ENCODE results near the gene ANKRD26.
"Not testable (repeated sequence)": the region's sequence is repeated elsewhere in the genome, so short reads cannot be mapped to it uniquely, and the experiment has no call there.

The ANKRD26 gene

DNA sequence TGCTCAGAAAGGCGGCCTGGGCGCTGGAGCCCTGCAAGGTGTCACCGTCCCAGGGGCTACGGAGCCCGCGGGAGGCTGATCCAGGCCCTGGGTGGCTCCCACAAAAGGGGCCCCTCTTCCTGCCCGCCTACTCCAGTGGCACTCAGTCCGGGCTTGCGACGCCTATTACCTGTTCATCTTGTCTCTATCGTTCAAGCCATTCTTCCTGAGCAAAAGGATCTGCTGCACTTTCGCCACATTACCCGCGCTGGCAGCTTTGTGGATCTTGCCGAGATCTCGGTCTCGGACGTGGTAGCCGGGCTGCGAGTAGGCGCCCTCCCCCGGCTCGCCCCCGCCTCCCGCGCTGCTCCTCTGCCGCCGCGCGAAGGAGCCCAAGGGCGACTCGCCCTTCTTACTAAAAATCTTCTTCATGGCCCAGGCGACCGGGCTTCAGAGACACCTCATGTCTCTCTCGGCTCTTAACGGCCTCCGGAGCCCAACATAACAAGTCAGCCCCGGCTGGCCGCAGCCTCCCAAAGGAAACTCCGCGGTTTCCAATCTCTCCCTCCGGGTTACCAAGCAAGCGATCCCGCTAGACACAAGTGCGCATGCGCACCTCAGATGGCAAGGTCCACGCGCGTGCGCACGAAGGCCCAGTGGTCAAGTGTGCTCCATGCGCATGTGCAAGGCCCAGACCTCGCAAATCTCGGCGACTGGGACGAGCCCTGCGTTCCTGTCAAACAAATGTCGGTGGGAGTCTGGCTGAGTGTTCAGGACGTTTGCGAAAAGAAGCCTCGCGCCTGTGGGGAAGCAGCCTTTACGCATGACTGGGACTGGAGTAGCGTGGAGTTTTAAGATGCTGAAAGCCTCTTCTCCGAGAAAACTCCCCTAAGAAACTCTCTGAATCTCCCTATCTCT, at the start of gene ANKRD26:
Gene ANKRD26, minus strand, starts transcription at position 579 of the 897 bp plus-strand sequence. Its CDS starts 168 bp downstream, at position 411.
- DNase-seq, result peak; percentile 94

GRCh38 chr10:27147701-27148100, 47.4 kb upstream of the ANKRD26 start:
- DNase-seq, result no peak

DNA sequence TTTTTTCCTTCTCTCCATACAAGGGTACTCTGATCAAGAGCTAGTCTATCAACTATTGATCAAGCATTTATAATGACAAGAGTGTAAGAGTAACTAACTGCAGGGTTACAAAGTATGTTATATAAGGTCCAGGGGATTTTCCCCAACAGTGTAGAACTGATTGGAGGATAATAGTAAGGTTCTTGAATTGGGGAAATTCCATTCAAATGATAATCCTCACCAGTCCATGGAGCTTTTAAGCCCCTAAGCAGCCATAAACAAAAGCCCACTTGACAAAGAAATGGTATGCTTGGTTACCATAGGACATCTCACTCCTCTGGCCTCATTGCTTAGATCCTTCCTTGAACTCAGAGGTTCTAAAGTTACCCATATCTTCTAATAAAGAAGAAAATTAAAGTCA, 45.6 kb upstream of the ANKRD26 start:
- DNase-seq, result no peak

DNA sequence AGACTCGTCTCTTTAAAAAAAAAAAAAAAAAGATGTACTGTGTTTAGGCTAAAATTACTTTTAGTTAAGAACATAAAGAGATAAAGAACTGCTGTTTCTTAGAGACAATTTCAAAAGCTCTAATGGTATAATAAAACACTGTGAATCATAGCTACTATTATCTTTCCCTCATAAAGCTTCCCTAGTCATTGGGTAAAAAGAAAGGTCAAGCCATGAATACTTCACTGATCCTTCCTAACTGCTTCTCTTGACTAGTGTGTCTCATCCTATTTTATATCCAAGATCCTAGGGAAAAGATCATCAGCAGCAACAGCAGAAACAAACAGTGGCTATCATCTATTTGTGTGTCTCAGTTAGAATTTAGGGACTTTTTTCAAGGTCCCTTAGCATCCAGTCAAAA, 43.4 kb upstream of the ANKRD26 start:
- no peak for DNase-seq

DNA sequence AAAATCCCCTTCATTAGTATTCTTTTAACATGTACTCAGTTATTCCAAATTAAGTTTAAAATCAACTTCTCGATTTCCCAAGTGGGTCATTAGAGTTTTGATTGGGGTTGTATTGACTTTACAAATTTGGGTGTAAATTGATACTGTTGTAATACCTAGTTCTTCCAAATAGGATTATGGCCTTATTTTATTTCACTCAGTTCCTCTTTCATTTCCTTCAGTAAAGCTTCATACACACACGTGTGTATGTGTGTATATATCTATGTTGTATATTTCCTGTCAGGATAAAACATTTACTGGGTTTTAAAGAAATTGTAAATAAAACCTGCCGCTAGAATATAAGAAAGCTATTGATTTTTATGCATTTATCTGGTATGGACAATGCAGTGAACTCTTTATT, 38.0 kb upstream of the ANKRD26 start:
- DNase-seq, result no peak

DNA sequence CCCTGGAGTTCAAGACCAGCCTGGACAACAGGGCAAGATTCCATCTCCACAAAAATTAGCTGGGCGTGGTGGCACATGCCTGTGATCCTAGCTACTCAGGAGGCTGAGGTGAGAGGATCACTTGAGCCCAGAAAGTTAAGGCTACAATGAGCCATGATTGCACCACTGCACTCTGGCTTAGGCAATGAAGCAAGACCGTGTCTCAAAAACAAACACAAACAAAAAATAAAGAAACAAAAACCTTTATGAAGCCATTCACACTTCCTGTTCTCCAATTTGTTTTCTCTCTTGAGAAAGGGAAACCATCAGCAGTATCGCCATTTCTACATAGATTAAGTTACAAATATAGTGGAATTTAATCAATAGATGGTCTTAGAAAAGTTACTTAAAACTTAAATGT, 34.1 kb upstream of the ANKRD26 start:
- no peak for DNase-seq

DNA sequence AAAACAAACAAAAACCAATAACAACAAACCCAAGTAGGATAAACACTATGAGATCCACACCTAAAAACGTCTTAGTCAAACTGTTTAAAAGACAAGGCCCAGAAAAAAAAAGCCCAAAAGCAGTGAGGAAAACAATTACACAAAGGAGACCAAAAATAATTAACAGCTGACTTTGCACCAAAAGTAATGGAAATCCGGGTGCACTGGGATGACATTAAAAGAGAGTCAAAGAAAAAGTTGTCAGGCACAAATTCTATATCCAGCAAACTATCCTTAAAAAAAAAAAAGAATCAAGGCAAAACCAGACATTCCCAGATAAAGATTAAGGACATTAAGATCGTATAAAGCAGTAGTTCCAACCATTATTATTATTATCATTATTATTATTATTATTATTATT, 7.9 kb upstream of the ANKRD26 start:
- no peak for DNase-seq

DNA sequence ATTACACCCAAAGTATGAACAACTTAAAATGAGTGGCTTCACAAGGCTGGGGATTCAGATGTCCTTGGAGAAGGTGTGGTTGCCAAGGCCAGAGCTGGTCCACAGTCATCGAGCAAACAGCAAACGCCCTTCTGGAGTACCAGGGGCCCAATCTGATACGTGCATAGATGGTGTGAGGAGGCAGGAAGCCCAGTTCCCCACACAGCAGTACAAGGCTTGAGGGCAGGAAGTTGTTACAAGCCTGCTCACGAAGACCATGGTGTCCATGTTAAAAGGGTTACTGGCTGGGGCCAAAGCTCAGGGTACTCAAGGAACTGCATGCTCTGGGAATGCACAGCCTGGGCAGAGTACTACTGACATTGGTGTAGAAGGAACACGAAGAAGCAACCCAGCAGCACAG, 4.6 kb upstream of the ANKRD26 start:
- no peak for DNase-seq

- peak; percentile 20 for DNase-seq
Measured at GRCh38 chr10:27100813-27101347, 586 bp upstream of the ANKRD26 start.

- no peak for DNase-seq
Measured at GRCh38 chr10:27099448-27099847, 846 bp downstream of the ANKRD26 start.

DNA sequence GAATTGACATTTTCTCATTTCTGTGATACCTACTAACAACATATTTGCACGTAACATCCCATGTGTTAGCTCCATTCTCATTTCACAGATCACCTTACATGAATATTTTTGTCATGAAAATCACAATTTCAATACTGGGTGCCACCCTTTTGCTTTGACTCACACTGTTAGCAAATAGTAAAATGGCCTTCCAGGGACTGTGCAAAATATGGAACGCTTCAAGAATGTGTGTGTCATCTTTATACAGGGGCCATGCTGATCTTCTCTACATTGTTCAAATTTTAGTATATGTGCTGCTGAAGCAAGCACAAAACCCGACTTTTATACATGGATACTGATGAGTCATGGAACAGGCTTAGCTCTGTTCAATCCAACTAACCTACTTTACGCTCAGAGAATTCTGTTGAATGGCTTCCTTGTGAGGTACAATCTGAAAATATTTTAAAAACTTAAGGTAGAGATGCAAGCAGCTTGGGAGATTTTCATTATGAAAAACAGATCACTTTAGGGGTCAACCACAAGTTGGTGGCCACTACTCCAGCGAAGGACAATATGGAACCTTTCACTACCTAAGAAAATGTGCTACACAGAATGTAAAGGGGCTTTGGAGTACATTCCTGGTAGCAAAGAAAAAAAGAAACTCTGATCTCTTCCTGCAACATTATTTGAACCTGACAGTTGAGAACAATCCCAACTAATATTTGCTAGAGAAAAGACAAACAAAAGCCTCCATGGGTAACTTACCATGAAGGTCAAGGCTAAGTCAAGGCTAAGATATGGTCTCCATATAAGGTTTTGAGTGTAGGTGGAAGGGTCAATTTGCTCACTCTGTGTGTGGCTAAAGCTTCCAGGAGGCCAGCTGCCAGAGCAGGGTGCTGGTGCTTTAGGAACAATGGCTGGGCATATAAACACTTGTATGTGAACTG, 11.9 kb downstream of the ANKRD26 start:
- no peak for DNase-seq

DNA sequence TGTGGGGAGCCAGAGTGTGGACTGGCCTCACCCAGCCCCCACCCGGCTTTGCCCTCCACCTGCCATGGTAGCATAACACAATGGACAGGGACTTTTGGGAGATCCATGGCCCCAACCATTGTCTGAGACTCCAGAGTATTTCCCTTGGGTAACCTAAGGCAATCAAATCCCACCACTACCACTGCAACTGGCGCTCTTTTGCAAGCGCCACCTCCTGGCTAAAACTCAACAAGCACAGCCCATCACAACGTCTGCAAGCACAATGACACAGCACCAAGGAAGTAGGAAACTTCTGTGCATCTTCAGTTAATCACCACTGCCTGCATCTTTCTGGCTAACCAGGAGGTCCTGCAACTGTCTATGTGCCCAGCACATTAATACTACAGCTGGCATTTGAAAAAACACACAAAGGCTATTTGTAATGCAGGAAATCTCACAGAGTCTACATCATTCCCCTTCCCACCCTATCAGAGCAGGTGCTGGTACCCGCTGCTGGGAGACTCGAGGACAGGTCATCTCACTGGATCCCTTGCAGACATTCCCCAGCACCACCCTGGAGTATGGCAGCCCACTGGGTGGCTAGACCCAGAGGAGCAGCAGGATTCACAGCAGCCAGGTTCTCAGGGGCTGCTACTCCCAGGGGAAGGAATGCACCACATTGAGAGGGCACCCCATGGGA, 27.7 kb downstream of the ANKRD26 start:
- no peak for DNase-seq

DNA sequence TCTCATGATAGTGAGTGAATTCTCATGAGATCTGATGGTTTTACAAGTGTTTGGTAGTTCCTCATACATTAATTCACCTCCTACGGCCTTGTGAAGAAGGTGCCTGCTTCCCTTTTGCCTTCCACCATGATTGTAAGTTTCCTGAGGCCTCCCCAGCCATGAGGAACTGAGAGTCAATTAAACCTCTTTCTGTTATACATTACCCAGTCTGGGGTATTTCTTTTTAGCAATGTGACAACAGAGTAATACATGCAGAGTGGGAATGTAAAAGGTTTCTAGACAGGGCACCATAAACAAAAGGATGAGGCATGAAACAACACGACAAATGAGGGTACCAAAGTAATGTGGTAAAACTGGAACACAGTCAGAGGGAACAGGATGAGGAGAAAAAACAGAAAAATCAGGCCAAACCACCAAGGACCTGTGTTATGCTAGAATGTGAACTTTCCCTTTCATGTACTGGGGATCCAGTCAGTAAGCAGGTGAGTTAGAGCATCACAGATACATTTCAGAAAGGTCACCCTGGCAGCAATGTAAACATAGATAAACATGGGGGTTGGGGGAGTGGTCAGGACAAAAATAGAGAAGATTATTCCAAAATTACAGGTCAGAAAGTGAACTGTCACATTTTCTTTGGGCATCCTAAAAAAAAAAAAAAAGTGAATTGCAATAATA, 31.9 kb downstream of the ANKRD26 start:
- DNase-seq, result no peak

GRCh38 chr10:27065084-27065483, 35.2 kb downstream of the ANKRD26 start:
- DNase-seq, result no peak

- no peak for DNase-seq
Measured at GRCh38 chr10:27052656-27053055, 47.6 kb downstream of the ANKRD26 start.

- DNase-seq, result not testable (repeated sequence)
Measured at GRCh38 chr10:27045247-27045646, 55.0 kb downstream of the ANKRD26 start.

- DNase-seq, result no peak
Measured at GRCh38 chr10:27041196-27041595, 59.1 kb downstream of the ANKRD26 start.

DNA sequence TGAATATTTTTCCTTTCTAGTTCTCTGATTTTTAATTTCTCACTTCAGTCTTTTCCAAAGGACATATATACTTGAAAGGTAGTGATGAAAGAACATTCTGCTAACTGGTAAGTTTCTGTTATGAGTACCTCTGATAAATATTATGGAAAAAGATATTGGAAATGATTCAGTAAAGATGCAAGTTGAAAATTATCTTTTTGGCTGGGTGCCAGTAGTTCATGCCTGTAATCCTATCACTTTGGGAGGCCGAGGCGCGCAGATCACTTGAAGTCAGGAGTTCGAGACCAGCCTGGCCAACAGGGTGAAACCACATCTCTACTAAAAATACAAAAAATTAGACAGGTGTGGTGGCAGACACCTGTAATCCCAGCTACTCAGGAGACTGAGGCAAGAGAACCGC, 62.1 kb downstream of the ANKRD26 start:
- no peak for DNase-seq

DNA sequence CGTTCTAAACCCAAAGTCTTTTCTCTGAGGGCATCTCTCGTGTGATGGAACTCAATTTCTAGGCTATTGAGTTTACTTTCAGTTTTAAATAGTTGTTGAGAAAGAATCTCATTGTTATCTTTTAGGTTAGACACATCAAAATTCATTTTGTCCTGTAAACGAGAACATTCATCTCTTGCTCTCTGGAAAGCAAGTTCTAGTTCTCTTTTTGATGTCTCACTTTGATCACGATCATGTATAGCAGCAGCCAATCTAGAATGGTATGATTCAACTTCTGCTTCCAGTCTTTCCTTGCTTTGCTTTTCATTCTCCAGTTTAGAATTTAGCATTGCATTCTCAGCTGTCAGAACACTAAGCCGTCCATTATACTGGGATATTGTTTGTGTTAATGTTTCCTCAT, 65.1 kb downstream of the ANKRD26 start:
- no peak for DNase-seq

- DNase-seq, result no peak
Measured at GRCh38 chr10:27030060-27030459, 70.2 kb downstream of the ANKRD26 start.

DNA sequence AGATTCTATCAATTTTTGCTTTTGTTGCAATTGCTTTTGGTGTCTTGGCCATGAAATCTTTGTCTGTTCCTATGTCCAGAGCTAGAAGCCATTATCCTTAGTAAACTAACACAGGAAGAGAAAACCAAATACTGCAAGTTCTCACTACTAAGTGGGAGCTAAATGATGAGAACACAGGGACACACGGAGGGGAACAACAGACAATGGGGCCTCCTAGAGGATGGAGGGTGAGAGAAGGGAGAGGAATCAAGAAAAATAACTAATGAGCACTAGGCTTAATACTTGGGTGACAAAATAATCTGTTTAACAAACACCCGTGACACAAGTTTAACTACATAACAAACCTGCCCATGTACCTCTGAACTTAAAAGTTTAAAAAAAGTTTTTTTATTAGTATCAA, 78.2 kb downstream of the ANKRD26 start:
- DNase-seq, result no peak

DNA sequence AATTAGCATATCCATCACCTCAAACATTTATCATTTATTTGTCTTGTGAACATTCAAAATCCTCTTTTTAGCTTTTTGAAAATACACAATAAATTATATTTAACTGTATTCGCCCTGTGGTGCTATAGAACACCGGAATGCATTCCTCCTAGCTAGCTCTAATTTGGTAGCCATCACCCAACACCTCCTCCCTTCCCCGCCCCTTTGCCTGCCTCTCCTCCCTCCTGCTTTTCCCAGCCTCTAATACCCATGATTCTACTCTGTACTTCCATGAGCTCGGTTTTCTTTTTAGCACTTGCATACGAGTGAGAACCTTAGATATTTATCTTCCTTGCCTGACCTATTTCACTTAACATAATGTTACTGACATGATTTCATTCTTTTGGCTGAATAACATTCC, 80.1 kb downstream of the ANKRD26 start:
- DNase-seq, result no peak

Measured in activated naive CD4-positive, alpha-beta T cell treated with anti-CD3 and anti-CD28 coated beads, Interleukin-2, amount 50 U/mL, for 16 hours (primary cell).